Measurements from ENCODE around the gene NPEPL1.

Gene NPEPL1

DNA sequence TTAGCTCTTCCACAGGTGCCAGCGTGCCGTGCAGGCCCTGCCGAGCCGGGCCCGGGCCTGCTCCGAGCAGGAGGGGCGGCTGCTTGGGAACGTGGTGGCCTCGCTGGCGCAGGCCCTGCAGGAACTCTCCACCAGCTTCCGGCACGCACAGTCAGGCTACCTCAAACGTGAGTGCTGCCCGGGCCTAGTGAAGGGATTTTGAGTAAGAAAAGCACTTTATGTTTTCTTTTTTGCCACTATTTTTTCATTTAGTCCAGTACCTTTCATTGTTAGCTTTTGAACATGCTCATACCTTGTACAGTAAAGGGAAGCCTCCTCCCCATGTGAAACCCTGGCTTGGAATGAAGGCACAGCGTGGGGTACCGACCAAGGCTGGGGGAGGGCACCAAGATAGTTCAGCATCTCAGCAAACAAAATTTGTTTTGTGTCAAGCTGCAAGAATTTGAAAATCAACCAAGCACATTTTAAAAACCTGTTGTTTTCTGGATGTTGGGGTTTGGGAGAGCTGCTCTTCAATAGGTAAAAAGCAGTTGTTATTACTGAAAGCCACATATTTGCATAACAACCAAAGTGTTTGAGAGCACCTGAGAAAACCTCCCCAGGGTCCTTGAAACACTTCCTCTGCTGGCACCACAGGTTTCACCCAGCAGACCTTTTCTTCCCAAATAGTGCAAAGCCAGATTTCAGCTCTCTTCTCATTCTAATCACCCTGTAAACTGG, 23.2 kb upstream of the NPEPL1 start:
- Histone ChIP-seq H3K27ac (ENCODE audit: low read depth, low read length, severe bottlenecking) (peak overlapping the region; percentile 13), H3K4me3 (ENCODE audit: extremely low read depth, insufficient read depth, low read length, poor library complexity, severe bottlenecking) (no peak overlapping the region), H3K36me3 (ENCODE audit: control insufficient read depth, insufficient read depth, low read length) (peaks cover 81% of the 10 kb centered on the region), H3K4me1 (ENCODE audit: control insufficient read depth, insufficient read depth, low read length, poor library complexity, severe bottlenecking) (no peaks in the 10 kb centered on the region), H3K9me3 (ENCODE audit: control insufficient read depth, low read length) (no peaks in the 10 kb centered on the region)
- 26 to 35% methylated on average over 10 of the region's 16 CpGs for WGBS, 2 experiments (ENCODE audit: insufficient coverage in 2 of 2)

DNA sequence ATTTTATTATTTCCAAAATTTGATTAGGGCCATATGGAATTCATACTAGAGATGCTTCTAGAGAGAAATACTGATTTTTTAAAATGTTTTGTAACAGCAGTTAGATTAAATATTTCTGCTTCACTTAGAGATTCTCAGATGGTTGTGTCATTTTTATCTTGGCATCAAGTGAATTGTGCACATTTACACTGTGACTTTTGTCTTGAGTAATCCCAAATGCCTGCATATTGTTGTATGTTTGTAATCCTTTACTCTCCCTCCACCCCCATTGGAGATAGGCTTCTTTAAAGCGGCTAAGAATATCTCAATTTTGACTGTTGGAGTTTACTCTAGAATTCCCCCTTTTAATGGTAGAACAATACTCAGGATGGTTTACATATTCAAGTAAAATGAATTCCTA, 22.5 kb upstream of the NPEPL1 start:
- H3K27ac ChIP-seq (ENCODE audit: low read depth, low read length, severe bottlenecking), result no peak overlapping the region
- peaks cover 82% of the 10 kb centered on the region for H3K36me3 ChIP-seq (ENCODE audit: control insufficient read depth, insufficient read depth, low read length)
- H3K9me3 ChIP-seq (ENCODE audit: control insufficient read depth, low read length), result no peaks in the 10 kb centered on the region
- WGBS, 2 experiments (ENCODE audit: insufficient coverage in 2 of 2), result no CpG with 5 or more reads among the region's 1 CpG
- no peaks in the 10 kb centered on the region for H3K4me1 ChIP-seq (ENCODE audit: control insufficient read depth, insufficient read depth, low read length, poor library complexity, severe bottlenecking)
- H3K4me3 ChIP-seq (ENCODE audit: extremely low read depth, insufficient read depth, low read length, poor library complexity, severe bottlenecking), result no peak overlapping the region

DNA sequence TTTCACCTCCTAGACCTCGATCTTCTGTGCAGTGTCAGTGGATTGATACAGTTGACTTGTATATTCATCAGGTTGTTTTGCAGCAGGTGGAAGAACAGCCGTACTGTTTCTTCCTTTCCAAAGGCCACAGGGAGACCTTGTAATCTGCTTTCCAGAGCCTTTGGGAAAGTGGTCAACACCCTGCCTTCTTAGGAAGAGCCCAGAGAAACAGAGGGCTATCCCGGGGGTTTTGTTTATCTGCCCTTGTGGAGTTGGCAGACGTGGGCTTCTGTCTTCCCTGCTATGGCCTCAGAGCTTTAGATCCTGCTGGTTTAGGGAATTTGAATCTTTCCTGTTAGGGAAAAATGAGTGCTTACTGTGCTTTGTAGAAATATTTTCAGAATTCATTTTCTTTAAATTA, 21.9 kb upstream of the NPEPL1 start:
- 71 to 85% methylated on average over 3 to 4 of the region's 4 CpGs for WGBS, 2 experiments (ENCODE audit: insufficient coverage in 2 of 2)
- Histone ChIP-seq H3K4me1 (ENCODE audit: control insufficient read depth, insufficient read depth, low read length, poor library complexity, severe bottlenecking) (no peaks in the 10 kb centered on the region), H3K4me3 (ENCODE audit: extremely low read depth, insufficient read depth, low read length, poor library complexity, severe bottlenecking) (no peak overlapping the region), H3K27ac (ENCODE audit: low read depth, low read length, severe bottlenecking) (no peak overlapping the region), H3K36me3 (ENCODE audit: control insufficient read depth, insufficient read depth, low read length) (peaks cover 82% of the 10 kb centered on the region), H3K9me3 (ENCODE audit: control insufficient read depth, low read length) (no peaks in the 10 kb centered on the region)

DNA sequence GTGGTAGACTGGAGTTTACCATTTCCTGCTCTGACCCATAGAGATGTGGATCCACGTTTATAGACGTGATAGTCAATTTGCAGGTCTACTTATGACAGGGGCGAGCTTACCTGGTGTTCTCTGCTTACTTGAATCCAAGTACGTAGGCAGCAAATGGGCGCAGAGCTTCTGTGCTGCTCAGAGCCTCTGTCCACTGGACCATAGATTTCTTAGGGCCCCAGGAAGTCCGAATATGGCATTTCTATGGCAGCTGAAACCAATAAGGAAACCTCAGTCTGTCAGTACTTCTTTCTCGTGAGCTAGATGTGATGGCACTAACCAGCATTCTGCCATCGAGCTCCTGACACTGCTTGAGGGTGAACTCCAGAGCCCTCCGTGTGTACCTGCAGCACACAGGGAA, 19.5 kb upstream of the NPEPL1 start:
- Histone ChIP-seq H3K4me3 (ENCODE audit: extremely low read depth, insufficient read depth, low read length, poor library complexity, severe bottlenecking) (no peak overlapping the region), H3K9me3 (ENCODE audit: control insufficient read depth, low read length) (no peaks in the 10 kb centered on the region), H3K27ac (ENCODE audit: low read depth, low read length, severe bottlenecking) (no peak overlapping the region), H3K36me3 (ENCODE audit: control insufficient read depth, insufficient read depth, low read length) (peaks cover 74% of the 10 kb centered on the region), H3K4me1 (ENCODE audit: control insufficient read depth, insufficient read depth, low read length, poor library complexity, severe bottlenecking) (no peaks in the 10 kb centered on the region)
- WGBS, 2 experiments (ENCODE audit: insufficient coverage in 2 of 2), result 95 to 97% methylated on average over 8 of the region's 9 CpGs

DNA sequence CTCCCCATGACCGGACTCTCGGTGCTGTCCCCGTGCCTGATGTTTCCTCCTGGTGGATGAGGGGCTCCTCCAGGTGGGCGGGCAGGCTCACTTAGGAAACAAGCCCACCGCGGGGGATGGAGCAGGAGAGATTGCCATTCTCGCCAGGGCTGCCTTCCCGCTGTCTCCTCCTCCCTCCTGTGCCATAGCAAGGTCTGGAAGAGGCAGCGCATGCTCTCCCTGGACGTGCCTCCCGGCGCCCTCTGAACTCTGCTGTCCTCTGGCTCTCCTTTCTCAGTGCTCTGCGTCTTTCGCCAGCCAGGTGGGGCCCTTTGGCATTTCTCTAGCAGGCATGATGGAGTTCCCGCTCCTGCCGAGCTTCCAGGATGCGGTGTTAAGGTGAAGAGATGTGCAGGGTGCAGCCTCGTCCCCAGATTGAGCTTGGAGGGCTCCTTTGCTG, 17.4 kb upstream of the NPEPL1 start:
- WGBS, 2 experiments (ENCODE audit: insufficient coverage in 2 of 2), result 91 to 97% methylated on average over 17 to 18 of the region's 18 CpGs
- H3K4me1 ChIP-seq (ENCODE audit: control insufficient read depth, insufficient read depth, low read length, poor library complexity, severe bottlenecking), result no peaks in the 10 kb centered on the region
- H3K36me3 ChIP-seq (ENCODE audit: control insufficient read depth, insufficient read depth, low read length), result peaks cover 74% of the 10 kb centered on the region

DNA sequence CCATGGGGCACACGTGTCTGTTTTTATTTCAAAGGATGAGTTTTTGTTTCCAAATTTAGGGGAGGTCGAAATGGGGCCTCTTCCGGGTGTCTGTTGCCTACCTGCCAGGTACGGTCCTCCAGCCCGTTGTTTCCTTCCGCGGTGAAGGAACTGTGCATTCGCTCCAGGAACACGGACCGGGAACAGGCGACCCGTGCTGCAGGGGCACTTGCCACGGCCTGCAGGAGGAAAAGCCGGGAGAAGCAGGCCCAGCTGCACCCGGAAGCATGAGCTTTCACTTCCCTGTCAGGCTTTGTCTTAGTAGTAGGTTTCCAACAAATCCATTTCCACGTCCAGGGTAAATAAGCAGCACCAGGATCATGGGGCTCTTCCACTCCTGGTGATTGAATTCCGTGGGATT, 17.0 kb upstream of the NPEPL1 start:
- Histone ChIP-seq H3K4me1 (ENCODE audit: control insufficient read depth, insufficient read depth, low read length, poor library complexity, severe bottlenecking) (no peaks in the 10 kb centered on the region), H3K9me3 (ENCODE audit: control insufficient read depth, low read length) (no peaks in the 10 kb centered on the region), H3K36me3 (ENCODE audit: control insufficient read depth, insufficient read depth, low read length) (peaks cover 74% of the 10 kb centered on the region), H3K27ac (ENCODE audit: low read depth, low read length, severe bottlenecking) (no peak overlapping the region), H3K4me3 (ENCODE audit: extremely low read depth, insufficient read depth, low read length, poor library complexity, severe bottlenecking) (no peak overlapping the region)
- 87 to 92% methylated on average over 12 to 16 of the region's 17 CpGs for WGBS, 2 experiments (ENCODE audit: insufficient coverage in 2 of 2)

More for the DNA sequence above, 17.4 kb upstream of the NPEPL1 start:
- H3K4me3 ChIP-seq (ENCODE audit: extremely low read depth, insufficient read depth, low read length, poor library complexity, severe bottlenecking), result no peak overlapping the region
- H3K27ac ChIP-seq (ENCODE audit: low read depth, low read length, severe bottlenecking), result no peak overlapping the region
- H3K9me3 ChIP-seq (ENCODE audit: control insufficient read depth, low read length), result no peaks in the 10 kb centered on the region

DNA sequence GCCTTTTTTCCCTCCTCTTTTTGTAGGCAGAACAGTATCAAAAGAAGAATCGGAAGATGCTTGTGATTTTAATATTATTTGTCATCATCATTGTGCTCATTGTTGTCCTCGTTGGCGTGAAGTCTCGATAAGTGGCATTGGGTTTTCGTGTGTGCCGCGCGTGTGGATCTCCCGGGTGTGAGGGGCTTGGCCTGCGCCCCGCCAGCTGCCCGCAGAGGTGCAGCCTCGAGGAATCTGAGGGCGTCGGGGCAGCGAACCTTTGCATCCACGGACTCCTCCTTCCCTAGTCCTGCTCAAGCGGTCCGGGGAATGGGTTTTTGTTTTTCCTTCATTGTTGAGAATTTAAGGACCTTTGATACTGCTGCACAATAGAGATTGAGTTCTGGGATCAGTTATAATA, 16.4 kb upstream of the NPEPL1 start:
- H3K36me3 ChIP-seq (ENCODE audit: control insufficient read depth, insufficient read depth, low read length), result peaks cover 70% of the 10 kb centered on the region
- no peak overlapping the region for H3K4me3 ChIP-seq (ENCODE audit: extremely low read depth, insufficient read depth, low read length, poor library complexity, severe bottlenecking)
- H3K27ac ChIP-seq (ENCODE audit: low read depth, low read length, severe bottlenecking), result no peak overlapping the region
- no peaks in the 10 kb centered on the region for H3K9me3 ChIP-seq (ENCODE audit: control insufficient read depth, low read length)
- no peaks in the 10 kb centered on the region for H3K4me1 ChIP-seq (ENCODE audit: control insufficient read depth, insufficient read depth, low read length, poor library complexity, severe bottlenecking)
- 98 to 100% methylated on average over 7 to 10 of the region's 19 CpGs for WGBS, 2 experiments (ENCODE audit: insufficient coverage in 2 of 2)

DNA sequence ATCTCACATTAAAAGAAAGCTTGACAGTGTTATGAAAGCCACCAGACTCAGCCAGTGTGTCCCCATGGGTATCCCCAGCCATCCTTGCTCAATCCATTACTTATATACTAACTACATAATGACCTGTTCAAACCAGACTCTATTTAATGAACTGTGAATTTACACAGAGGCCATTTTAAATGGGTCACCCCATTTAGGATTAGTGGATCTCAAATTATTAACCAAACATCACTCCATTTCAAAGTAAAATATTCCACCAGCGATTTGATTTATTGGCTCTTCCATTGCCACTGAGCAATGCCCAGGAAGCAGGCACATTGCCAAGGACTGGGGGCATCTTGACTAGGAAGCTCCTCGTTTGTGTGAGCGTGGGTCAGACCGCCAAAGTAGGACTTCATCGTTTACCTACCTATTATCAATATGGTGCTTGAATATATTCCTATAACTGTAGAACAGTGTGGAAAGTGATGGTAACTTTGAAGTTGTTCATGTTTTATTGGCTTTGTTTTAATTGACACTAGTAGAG, 15.5 kb upstream of the NPEPL1 start:
- WGBS, 2 experiments (ENCODE audit: insufficient coverage in 2 of 2), result 100% methylated on average over 1 to 2 of the region's 5 CpGs
- Histone ChIP-seq H3K27ac (ENCODE audit: low read depth, low read length, severe bottlenecking) (no peak overlapping the region), H3K36me3 (ENCODE audit: control insufficient read depth, insufficient read depth, low read length) (peaks cover 64% of the 10 kb centered on the region), H3K4me3 (ENCODE audit: extremely low read depth, insufficient read depth, low read length, poor library complexity, severe bottlenecking) (no peak overlapping the region), H3K9me3 (ENCODE audit: control insufficient read depth, low read length) (no peaks in the 10 kb centered on the region), H3K4me1 (ENCODE audit: control insufficient read depth, insufficient read depth, low read length, poor library complexity, severe bottlenecking) (no peaks in the 10 kb centered on the region)

DNA sequence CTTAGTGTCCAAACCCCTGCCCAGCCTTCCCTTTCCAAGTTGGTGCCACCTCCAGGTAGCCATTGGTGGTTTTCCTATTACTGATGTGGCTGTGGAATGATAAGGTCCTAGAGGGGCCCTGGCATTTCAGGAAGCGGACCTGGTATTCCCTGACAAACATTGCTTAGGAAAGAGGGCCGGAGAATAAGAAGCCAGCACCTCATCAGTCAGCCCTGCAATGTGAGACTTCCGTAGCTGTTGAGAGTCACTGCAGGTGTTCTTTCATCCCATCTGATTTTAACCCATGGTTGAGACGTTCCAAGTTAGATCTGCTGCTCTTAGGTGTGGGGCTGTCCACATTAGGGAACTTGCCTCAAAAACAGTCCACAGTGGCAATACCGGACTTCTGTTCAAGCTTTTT, 14.8 kb upstream of the NPEPL1 start:
- no peaks in the 10 kb centered on the region for H3K4me1 ChIP-seq (ENCODE audit: control insufficient read depth, insufficient read depth, low read length, poor library complexity, severe bottlenecking)
- H3K4me3 ChIP-seq (ENCODE audit: extremely low read depth, insufficient read depth, low read length, poor library complexity, severe bottlenecking), result no peak overlapping the region
- H3K36me3 ChIP-seq (ENCODE audit: control insufficient read depth, insufficient read depth, low read length), result peaks cover 60% of the 10 kb centered on the region
- 75 to 77% methylated on average over 5 of the region's 5 CpGs for WGBS, 2 experiments (ENCODE audit: insufficient coverage in 2 of 2)
- no peak overlapping the region for H3K27ac ChIP-seq (ENCODE audit: low read depth, low read length, severe bottlenecking)
- no peaks in the 10 kb centered on the region for H3K9me3 ChIP-seq (ENCODE audit: control insufficient read depth, low read length)

DNA sequence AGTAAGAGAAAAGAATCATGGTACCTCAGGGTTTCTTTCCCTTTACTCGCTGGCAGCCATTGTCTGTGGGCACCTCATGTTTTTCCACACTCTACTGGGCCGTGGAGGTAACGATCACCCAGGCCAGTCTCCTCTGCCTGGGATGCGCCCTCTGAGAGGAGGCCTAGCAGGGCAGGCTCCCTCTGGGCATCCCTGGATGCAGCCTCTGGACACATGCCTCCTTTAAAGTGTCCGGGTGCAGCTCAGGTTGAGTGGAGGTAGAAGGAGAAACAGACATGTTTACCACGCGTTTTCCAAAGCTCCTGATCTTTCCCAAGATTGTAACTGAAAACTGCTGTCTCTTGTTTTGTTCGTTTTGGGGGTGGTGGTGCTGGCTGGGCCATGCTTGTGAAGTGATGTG, 13.8 kb upstream of the NPEPL1 start:
- Histone ChIP-seq H3K4me3 (ENCODE audit: extremely low read depth, insufficient read depth, low read length, poor library complexity, severe bottlenecking) (no peak overlapping the region), H3K36me3 (ENCODE audit: control insufficient read depth, insufficient read depth, low read length) (peaks cover 50% of the 10 kb centered on the region), H3K27ac (ENCODE audit: low read depth, low read length, severe bottlenecking) (no peak overlapping the region), H3K9me3 (ENCODE audit: control insufficient read depth, low read length) (no peaks in the 10 kb centered on the region), H3K4me1 (ENCODE audit: control insufficient read depth, insufficient read depth, low read length, poor library complexity, severe bottlenecking) (no peaks in the 10 kb centered on the region)
- WGBS, 2 experiments (ENCODE audit: insufficient coverage in 2 of 2), result 94 to 98% methylated on average over 7 to 8 of the region's 8 CpGs
